ENCODE results near the gene ADGRL1.
"Not testable (repeated sequence)": the region's sequence is repeated elsewhere in the genome, so short reads cannot be mapped to it uniquely, and the experiment has no call there.

ADGRL1 gene

GRCh38 chr19:14218620-14219330 lies 12.8 kb upstream of the ADGRL1 start:
- no peak for DNase-seq

DNA sequence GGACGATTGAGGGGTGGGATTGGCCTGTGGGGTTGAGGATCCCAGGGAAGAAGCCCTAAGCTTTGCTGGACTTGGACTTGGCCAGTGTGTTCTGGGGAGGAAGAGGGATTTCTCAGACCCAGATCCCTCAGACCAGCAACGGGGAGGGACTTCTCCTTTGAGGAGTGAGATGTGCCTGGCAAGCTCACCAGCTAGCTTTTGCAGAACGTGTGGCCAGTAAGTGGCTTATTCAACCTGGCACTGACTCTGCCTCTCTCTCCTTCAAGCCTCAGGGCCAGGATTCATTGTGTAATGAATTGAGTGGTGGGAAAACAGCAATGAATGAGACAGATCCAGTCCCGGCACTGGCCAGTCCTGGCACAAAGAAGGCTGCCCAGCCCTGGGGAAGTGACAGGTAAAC lies 11.9 kb upstream of the ADGRL1 start:
- not testable (repeated sequence) for DNase-seq

DNA sequence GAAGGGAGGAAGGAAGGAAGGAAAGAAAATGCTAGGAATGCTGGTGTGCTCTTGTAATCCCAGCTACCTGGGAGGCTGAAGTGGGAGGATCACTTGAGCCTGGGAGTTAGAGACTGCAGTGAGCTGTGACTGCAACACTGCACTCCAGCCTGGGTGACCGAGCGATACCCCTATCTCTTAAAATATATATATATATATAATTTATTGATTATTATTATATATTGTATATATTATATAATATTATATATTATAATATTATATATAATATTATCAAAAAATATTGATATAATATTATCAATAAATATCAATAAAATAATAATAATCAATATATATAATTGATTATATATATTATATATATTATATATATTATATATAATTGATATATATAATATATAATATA lies 8.6 kb upstream of the ADGRL1 start:
- no peak for DNase-seq

- DNase-seq = not testable (repeated sequence)
Observed at GRCh38 chr19:14210182-14210581, 4.2 kb upstream of the ADGRL1 start.

- DNase-seq = not testable (repeated sequence)
Observed at GRCh38 chr19:14209401-14209800, 3.4 kb upstream of the ADGRL1 start.

DNA sequence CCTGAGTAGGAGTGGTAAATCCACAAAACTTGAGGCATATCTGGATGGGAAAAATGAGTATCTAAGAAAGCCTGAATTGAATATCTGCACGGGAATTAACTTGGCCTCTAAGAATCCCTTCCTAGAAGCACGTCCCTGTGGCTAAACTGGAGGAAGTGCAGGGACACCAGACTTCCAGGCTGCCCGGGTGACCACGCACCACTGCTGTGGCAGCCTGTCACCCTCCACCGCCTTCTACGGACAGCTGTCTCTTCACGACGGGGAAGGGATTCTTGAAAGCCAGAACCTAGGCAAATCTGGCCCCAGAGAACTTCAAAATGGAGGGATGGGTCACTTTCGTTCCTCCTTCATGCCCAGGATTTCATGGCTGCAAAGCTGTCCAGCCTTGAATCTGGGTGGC lies 2.5 kb upstream of the ADGRL1 start:
- not testable (repeated sequence) for DNase-seq

GRCh38 chr19:14207796-14208195 lies 1.8 kb upstream of the ADGRL1 start:
- DNase-seq = not testable (repeated sequence)

DNA sequence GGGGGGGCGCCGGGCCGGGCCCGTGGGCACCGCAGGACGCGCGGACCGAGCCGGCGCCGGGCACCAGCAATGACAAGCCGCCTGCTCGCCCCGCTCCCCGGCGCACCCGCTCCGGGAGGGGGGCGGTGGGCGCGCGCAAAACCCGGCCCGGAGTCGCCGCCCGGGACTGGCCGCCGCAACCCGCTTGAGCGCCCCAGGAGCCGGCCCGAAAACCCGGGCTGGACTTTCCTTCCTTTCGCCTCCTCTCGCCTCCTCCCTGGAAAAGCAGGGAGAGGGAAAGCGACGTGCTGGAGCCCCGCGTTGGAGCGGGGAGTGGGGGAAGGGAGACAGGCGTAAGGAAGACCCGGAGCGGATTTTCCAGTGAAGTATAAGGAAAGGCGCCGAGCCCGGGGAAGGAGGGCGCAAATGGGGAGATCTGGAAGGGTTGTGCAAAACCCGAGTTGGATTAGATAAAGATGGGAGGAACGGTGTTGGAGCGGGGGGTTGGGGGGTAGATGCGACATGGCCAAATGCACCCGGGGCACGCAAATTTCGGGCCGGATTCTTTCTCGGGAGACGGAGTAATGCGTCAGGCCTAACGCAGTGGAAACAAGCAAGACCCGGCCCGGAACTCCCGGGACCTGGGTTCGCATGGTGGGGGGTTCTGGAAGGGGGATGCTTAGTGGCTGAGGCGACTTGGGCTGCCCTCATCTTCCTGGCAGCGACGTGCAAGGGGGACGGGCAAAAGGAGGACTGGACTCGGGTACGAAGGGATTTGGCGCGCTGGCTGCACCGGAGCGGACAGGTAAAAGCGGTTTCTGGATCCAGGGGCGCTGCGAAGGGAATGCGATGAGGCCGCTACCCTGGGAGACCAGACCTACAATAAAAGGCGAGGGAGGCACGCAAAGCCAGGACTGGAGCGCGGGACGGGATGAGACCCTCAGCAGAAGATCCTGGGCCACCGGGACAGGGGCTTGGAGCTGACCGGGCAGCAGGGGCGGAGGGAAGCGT lies 1.1 kb upstream of the ADGRL1 start:
- DNase-seq = peak; percentile 70 to 83

DNA sequence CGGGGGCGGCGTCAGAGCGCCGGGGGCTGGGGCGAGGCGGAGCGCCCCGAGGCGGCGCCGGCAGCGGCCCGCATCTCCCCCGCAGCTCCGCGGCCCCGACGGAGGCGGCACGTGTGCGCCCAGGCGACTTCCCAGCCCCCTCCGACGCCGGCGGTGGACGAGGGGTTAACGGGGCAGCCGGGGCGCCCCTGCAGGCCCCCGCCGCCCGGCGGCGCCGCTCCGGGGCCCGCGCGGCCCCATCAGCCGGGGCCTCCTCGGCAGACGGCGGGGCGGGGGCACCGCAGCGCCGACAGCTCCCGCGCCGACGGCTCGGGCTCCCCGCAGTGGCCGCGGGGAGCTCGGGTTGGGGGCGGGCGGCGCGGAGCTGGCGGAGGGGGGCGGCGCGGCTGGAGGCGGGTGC lies 339 bp upstream of the ADGRL1 start:
- peak; percentile 14 to 26 for DNase-seq

- not testable (repeated sequence) for DNase-seq
Observed at GRCh38 chr19:14204676-14205451, 1.1 kb downstream of the ADGRL1 start.

DNA sequence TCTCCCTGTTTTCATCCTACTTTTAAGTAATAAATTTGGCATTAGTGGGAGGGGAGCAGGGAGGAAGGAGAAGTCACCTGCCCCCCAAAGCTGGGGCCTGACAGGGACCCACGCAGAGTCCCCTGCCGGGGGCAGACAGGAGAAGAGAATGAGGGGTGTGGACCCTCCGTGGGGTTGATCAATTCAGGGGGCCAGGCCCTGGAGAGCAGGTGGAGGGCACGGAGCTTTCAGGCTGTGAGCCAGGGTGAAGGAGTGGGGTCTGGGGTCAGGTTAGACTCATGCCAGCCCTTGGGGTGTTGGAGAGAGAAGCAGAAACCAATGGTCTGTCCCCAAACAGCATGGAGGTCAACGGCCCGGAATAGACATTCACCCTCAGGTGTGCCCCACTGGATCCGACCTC lies 1.8 kb downstream of the ADGRL1 start:
- DNase-seq = not testable (repeated sequence)

GRCh38 chr19:14203788-14204187 lies 2.2 kb downstream of the ADGRL1 start:
- DNase-seq = not testable (repeated sequence)

GRCh38 chr19:14203177-14203576 lies 2.8 kb downstream of the ADGRL1 start:
- DNase-seq = no peak

GRCh38 chr19:14201481-14201880 lies 4.5 kb downstream of the ADGRL1 start:
- DNase-seq = not testable (repeated sequence)

DNA sequence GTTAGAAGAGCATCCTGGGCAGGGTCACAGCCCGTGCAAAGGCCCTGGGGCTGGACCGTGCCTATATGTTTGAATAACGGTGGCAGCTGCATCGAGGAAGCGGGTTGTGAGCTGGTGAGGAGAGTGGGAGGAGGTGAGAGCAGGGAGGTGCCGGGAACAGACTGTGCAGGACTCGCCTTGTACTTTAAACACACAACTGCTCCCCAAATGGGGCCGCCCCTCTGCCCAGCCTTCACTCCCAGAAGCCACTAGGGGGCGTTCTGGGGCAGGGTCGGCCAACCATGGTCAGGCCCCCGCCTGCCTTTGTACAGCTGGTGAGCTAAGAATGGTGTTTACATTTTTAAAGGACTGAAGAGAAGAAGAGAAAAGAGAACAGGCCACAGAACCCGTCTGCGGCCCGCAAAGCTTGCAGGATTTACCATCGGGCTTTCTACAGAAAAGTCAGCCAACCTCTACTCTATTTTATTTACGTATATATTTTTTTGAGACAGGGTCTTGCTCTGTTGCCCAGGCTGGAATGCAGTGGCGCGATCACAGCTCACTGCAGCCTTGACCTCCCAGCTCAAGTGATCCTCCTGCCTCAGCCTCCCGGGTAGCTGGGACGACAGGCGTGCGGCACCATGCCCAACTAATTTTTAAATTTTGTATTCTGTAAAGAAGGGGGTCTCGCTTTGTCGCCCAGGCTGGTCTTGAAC lies 5.7 kb downstream of the ADGRL1 start:
- peak; percentile 51 to 54 for DNase-seq

- no peak for DNase-seq
Observed at GRCh38 chr19:14198384-14199376, 7.3 kb downstream of the ADGRL1 start.

DNA sequence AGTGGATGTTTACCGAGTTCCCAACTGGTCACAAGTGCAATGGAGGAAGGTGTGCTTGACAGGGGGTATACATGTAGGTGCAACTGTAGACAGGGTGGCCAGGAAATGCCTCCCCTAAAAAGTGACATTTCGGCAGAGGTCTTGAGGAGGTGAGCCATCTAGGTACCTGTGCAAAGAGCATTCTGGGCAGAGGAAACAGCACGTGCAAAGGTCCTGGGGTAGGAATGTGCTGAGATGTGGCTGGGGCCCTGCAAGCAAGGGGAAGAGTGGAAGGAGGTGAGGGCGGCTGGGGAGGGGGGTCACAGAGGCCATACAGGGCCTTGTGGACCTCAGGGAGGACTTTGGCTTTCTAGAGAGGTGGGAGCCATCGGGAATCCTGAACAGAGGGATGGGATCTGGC lies 8.1 kb downstream of the ADGRL1 start:
- no peak for DNase-seq

DNA sequence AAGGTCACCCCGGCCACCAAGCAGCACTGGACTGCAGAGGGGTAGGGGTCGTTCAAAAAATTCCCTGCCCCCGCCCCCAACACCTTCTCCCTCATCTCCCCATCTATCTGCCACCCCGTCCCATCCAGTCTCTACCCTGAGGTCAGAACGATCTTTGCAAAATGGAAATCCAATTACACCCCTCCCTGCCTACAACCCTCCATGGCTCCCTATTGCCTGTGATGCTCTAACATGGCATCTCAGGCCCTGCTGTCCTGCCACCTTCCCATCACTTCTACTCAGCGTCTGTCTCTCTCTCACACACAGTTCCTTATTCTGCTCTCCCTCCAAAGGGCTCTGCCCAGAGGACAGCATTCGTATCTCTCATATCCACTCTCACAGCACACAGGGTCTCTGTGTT lies 8.7 kb downstream of the ADGRL1 start:
- not testable (repeated sequence) for DNase-seq

DNA sequence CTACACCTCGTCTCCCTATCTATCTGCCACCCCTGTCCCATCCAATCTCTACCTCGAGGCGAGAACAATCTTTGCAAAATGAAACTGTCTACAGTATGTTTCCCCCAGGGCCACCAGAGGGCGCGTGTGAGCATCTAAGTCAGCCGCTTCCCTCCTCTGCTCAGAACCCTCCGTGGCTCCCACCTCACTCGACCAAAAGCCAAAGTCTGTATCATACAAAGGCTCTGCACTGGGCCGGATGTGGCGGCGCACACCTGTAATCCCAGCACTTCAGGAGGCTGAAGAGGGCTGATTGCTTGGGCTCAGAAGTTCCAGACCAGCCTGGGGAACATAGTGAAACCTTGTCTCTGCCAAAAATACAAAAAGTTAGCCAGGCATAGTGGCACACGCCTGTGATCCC lies 9.9 kb downstream of the ADGRL1 start:
- peak; percentile 77 to 83 for DNase-seq

DNA sequence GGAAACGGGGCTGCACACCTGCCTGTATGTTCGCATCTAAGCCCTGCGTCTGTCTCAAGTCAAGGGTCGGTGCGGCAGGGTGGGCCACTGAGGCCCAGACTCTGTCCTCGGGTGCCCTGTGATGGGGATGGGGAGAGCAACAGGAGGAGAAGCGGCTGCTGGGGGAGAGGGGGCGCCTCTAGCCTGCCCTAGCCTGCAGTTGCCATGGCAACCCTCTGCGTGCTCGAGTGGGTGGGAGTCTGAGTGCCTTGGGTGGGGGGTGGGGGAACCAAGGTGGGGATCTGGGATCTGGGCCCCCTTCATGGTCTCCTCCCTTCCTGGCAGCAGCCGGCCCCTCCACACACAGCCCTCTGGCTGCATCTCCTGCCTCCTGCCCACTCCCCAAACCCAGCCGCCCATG lies 10.8 kb downstream of the ADGRL1 start:
- not testable (repeated sequence) for DNase-seq

GRCh38 chr19:14189415-14189814 lies 16.6 kb downstream of the ADGRL1 start:
- DNase-seq = no peak
